M059J (cell line): ENCODE measurements around the gene PPARG. TPM values are rescaled to one million over a fixed set of nuclear protein-coding genes. Genes with fewer than 3 reads are reported as not detected.
"Not testable (repeated sequence)": the region's sequence is repeated elsewhere in the genome, so short reads cannot be mapped to it uniquely, and the experiment has no call there.

ENCODE experiments used
- DNase-seq: peaks from one replicate; pipeline ENCODE4 v3.0.0-alpha.2; 2012; ENCODE audit warnings: low read depth
- total RNA-seq: library from RNA; depleted of rRNA; stranded (reverse); fragments of >200 nt; shearing (Covaris generic); gene quantifications from 2 replicates; pipeline ENCODE4 v1.2.3, GENCODE V29; 2014

The PPARG gene
- total RNA-seq, 1 experiment from 2014 or later: 7.0 TPM

GRCh38 chr3:12458901-12459300 lies 170.0 kb downstream of the PPARG start:
- DNase-seq: no peak

GRCh38 chr3:12460127-12460526 lies 171.3 kb downstream of the PPARG start:
- no peak for DNase-seq

GRCh38 chr3:12461097-12461649 lies 172.3 kb downstream of the PPARG start:
- DNase-seq: peak; percentile 72

DNA sequence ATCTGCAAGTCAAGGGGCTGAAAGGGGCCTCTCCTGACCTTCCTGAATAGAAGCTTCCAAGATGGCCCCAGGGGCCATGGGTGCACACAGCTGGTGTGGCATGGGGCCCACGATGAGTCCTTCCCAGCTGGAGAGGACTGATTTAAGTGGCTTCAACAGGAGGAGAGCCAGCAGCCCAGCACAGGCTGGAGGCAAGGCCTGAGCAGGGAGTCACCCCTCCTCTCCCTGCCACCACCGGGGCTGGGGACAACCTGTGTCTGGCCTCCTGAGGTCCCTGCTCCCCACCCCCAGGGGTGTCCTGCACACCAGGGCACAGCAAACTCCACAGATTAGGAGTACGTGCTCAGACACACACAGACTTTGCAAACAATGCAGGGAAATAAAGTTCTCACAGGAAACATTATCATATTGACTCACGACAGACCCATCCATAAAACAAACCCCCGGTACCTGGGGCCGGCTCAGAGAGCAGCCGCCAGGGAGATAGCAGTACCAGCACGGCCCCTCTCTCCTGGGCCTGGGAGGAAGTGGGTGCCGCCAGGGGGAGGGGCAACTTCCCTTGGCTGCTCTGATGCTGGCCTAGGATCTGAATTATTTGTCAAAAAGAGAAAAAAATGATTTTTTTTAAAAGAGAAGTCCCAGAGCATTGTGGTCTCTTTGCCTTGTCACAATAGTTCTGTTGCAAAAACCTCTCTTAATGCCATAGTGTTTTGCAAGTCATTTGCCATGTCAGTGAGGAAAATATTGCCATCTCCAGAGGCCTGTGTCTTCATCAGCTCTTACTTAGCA lies 173.5 kb downstream of the PPARG start:
- peak; percentile 58 for DNase-seq

DNA sequence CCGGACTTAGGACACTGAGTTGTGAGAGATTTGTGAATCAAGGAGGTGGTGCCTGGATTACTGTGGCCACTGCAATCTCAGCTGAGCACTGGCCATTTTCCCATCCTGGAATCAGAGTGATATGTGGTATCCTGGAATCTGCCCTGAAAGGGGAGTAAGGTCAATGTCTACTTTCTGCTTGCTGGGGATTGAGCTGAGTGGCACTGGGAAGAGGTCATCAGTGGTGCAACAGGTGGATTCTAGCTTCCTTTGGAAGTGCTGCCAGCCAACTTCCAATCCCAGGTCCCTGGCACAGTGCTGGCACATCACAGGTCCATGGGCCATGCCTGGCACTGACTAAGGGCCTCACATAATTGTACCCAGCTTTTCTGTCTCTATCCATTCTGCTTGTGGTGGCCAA lies 174.8 kb downstream of the PPARG start:
- DNase-seq: no peak

GRCh38 chr3:12464181-12464580 lies 175.3 kb downstream of the PPARG start:
- no peak for DNase-seq

- no peak for DNase-seq
Measured at GRCh38 chr3:12465151-12465835, 176.4 kb downstream of the PPARG start.

DNA sequence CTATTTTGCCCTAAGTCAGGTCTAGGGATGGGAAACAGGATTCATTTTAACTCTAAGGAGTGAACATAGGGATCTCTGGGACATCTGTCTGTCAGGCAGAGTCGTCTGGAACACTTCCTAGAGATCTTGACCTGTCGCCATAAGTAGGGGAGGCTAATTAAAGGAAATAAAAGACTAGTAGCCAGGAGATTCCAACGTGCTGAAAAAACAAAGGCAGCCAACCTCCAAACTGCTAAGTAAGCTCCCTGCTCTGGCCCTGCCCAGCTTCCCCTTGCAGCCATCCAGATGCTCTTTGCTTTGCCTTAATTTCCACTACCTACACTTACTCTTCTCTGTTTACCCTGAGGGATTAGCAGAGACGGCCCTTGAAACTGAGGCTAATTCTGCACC lies 177.0 kb downstream of the PPARG start:
- DNase-seq: no peak

GRCh38 chr3:12467746-12468145 lies 178.9 kb downstream of the PPARG start:
- no peak for DNase-seq

DNA sequence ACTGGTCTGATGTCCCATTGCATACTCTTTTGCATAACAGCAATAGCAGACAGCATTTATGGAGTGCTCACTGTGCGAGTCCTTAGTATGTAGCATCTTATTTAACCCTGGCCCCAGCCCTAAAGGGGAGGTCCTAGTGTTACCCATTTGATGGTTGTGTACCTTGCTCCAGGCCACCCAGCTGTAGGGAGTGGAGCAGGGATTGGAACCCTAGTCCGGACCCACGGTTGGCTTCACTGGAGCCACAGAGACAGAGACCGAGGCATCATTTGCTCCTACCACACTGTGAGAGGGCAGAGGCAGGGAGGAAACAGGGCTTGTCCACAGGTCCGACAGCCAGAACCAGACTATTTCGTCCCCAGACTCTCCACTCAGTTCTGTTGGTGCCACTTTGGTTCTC lies 179.4 kb downstream of the PPARG start:
- no peak for DNase-seq

GRCh38 chr3:12468757-12469156 lies 179.9 kb downstream of the PPARG start:
- no peak for DNase-seq

DNA sequence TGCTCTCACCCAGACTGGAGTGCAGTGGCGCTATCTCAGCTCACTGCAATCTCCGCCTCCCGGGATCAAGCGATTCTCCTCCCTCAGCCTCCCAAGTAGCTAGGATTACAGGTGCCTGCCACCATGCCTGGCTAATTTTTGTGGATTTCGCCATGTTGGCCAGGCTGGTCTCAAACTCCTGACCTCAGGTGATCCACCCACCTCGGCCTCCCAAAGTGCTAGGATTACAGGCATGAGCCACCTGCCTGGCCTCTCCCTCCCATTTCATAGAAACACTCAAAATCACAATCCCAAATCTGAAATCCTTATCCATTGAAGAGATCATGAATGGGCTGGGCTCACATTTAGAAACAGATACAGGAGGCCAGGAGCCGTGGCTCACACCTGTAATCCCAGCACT lies 180.4 kb downstream of the PPARG start:
- DNase-seq: not testable (repeated sequence)

GRCh38 chr3:12470111-12470510 lies 181.2 kb downstream of the PPARG start:
- DNase-seq: peak; percentile 82

- no peak for DNase-seq
Measured at GRCh38 chr3:12470680-12471079, 181.8 kb downstream of the PPARG start.

DNA sequence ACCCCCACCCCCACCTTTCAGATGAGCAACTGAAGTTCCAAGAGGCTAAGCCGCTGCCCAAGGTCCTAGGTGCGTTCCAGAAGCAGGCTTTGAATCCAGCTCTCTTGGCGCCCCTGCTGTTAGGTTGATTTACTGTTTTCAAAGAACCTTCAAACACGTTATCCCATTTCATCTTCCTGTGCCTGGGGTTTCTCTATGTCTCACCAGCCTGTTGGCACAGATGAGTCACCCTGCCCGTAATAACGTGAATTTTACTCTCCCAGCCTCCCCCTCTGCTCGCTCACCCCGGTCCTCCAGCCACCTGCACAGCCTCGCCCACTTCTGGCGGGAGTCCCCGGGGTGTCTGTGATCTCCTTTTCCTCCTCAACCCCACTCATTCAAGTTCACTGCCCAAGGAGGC lies 182.4 kb downstream of the PPARG start:
- DNase-seq: peak; percentile 86

DNA sequence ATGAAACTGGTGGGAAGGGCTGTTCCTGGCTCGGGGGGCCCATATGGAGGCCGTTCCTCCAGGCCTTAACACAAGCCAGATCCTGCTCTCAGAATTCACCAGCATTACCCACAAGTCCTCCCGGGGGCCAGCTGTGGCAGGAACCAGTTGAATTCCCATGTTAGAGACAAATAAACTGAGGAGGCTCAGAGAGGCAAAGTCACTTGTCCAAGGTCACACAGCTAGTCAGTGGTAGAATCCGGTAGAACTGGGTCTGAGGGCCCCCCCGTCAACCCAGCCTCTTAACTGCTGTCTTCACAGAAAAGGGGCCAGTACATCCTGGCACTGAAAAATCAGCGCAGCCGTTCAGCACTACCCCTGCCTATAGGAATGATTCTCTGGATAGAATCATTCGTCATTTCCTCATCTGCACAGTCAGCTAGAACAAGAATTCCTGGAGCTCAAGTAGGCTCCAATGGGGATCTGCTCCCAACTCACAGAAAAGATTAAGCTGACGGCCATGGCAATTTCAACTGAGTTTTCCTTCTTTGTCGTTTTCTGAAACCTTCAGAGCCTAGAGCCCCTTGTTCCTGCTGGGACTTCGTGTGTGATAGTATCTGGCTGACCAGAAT lies 183.2 kb downstream of the PPARG start:
- DNase-seq: no peak

DNA sequence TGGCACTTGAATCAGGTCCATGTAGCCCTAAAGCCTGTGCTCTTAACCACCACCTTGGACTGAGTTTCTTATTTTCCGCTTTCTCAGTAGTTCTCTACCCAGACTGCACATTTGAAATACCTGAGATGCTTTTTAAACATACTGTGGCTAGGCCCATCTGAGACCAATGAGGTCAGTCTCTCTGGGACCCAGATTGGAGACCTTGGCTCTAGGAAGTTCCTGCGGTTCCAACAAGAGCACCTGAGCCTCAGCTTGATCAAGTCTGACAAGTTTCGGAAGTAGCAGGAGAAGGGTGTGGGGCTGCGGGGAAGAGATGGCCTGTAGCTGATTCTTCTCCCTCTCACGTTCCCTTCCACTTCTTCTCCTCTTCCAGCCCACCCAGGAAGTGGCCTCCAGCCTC lies 183.9 kb downstream of the PPARG start:
- DNase-seq: no peak

- no peak for DNase-seq
Measured at GRCh38 chr3:12473511-12473910, 184.6 kb downstream of the PPARG start.

- DNase-seq: peak; percentile 39
Measured at GRCh38 chr3:12476238-12476897, 187.5 kb downstream of the PPARG start.

- no peak for DNase-seq
Measured at GRCh38 chr3:12477256-12477655, 188.4 kb downstream of the PPARG start.

DNA sequence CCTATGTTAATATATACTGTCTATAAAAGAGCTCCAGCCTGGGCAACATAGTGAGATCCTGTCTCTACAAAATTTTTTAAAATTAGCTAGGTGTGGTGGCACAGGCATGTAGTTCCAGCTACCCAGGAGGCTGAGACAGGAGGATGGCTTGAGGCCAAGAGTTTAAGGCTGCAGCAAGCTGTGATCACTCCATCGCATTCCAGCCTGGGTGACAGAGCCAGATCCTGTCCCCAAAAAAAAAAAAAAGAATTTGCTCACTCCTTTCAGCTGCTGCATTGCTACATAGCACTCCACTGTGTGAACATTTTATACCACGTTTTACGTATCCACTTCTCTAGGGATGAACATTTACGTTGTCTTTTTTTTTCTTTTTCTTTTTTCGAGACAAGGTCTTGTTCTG lies 189.5 kb downstream of the PPARG start:
- peak; percentile 38 for DNase-seq

GRCh38 chr3:12479198-12479597 lies 190.3 kb downstream of the PPARG start:
- DNase-seq: not testable (repeated sequence)
